HG03039 (cell line): ENCODE results near the gene SUSD1.
"Not testable (repeated sequence)": the region's sequence is repeated elsewhere in the genome, so short reads cannot be mapped to it uniquely, and the experiment has no call there.

Source experiments
- ATAC-seq: cut with Tn5 transposase; IDR thresholded peaks from one replicate; pipeline ENCODE4 v1.9.1; 2021; ENCODE audit warnings: mild to moderate bottlenecking, moderate library complexity; ENCODE audit not compliant: unreplicated experiment

The SUSD1 gene

DNA sequence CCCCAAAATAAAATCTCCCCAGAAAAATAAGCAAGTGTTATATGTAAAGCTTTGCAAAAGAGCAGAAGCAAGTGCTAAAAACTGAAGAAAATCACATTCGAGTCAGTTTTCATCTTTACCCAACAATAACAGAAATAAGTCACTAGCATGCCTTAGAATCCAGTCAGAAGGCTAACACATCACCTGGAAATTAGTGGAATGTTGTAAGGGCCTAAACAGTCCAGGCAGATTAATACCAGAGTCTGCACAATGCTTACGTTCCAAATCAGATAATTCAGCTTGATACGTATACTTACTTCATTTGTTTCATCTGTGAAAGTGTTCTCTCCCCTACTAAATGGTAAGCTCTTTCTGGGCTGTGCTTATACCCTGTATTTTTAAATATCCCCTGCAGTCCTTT is 42.7 kb downstream of the SUSD1 start:
- ATAC-seq, result no peak

DNA sequence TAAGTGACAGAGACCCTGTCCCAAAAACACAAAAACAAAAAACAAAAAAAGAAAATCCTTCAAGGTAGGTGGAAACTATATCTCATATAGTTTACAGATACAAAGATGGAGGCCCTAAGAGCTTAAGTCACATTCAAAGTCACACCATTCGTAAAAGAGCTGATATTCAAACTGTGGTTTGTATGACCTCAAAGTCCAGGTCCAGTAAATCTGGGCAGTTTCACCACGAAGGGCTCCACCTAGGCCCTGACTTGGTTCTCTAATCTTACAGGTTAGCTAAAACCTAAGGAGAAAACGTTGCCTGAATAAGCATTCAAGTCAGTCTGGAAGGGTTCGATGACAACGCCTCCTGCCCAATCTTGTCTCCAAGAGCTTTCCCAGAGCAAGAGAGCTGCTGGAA is 44.1 kb downstream of the SUSD1 start:
- no peak for ATAC-seq

DNA sequence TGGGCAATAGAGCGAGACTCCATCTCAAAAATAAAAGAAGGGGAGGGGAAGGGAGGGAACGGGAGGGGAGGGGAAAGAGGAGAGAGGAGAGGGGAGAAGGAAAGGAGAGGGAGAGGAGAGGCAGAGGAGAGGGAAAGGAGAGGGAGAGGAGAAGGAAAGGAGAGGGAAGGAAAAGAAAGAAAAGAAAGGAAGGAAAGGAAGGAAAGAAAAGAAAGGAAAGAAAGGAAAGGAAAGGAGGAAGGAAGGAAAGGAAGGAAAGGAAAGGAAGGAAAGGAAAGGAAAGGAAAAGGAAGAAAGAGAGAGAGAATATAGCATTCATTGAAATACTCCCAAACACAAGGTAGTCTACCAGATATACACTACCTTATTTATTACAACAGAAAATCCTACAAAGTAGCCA is 44.8 kb downstream of the SUSD1 start:
- no peak for ATAC-seq

DNA sequence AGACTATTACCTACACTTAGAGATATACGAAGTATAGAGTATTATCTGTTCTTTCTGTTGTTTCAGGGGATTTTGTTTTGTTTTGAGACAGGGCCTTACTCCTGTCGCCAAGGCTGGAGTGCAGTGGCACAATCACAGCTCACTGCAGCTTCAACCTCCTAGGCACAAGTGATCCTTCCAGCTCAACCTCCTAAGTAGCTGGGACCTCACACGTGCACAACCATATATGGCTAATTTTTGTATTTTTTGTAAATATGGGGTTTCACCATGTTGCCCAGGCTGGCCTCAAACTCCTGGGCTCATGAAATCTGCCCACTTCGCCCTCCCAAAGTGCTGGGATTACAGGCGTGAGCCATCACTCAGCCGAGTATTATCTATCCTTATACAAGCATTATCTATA is 45.9 kb downstream of the SUSD1 start:
- ATAC-seq, result no peak

DNA sequence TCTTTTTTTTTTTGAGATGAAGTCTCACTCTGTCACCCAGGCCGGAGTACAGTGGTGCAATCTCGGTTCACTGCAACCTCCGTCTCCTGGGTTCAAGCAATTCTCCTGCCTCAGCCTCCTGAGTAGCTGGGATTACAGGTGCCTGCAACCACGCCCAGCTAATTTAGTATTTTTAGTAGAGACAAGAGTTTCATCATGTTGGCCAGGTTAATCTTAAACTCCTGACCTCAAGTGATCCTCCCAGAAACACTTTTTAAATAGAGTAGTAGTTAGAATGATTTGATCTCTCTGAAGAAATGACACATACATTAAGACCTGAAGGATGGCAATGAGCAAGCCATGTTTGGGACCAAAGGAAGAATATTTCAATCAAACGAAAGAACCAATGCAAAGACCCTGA is 46.7 kb downstream of the SUSD1 start:
- ATAC-seq, result not testable (repeated sequence)

DNA sequence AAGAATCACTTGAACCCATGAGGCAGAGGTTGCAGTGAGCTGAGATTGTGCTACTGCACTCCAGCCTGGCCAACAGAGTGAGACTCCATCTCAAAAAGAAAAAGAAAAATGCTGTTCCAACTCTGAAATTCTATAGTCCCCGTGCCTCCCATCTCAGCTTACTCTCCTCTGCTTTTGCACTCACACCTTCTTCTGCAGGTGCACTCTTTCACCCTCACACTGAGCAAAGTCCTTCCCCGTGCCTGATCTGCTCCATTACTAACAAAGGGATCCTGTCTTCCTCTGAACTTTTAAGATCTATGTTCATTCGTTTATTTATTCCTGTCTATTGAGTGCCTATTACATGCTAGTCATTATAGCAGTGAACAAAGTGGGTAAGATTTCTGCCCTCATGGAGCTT is 47.8 kb downstream of the SUSD1 start:
- ATAC-seq, result no peak

DNA sequence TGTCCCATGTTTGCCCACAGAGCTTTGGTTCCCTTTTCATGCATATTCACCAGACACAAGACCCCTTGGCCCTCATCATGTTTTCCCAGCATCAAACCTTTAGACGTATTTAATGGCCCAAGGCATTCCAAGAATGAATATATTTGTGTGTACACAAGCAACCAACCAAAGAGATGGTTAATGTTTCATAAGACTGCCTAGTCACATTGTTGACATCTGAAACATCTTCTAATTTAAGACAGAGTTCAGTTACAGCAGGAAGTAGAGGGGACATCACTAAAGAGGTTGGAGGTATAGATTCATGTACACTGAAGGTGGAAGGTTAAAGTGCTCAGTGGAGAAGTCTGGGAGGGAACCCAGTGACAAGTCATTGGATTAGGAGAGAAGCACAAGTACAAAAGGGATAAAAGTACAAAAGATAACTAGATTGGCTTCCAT is 49.1 kb downstream of the SUSD1 start:
- no peak for ATAC-seq

DNA sequence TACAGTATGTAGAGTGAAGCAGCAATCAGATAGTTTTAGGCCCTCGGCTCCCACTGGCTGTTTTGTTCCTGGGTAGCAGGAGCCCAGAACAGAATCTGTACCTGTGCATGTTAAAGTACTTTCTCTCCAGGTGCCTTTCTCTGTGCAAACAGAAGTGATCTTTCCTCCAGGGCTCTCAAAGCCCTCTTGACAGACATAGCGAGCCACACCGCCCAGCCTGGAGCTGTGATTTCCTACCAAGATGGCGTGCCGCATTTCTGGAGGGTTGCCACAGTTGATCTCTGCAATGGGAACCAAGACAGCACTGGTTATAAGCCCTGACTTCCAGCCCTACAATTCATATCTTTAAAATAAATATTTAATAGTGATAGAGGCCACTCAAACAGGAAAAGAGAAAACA is 50.9 kb downstream of the SUSD1 start:
- no peak for ATAC-seq

DNA sequence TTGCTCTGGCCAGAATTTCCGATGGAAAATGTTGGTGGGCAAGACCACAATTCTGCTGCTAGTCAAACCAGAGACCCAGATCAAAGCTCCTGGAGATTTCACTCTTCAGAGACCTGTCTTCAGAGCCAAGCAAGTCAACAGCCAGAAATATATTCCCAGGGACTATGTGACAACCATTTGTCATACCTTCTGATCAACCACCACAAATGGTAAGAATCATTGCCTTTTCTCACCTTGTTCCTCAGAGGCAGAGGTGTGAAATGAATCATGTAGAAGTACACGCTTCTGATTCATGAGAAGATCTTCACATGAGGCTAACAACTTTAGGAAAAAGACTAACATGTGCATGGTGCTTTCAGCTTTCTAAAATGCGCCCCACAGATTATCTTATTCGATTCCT is 53.5 kb downstream of the SUSD1 start:
- ATAC-seq, result no peak

DNA sequence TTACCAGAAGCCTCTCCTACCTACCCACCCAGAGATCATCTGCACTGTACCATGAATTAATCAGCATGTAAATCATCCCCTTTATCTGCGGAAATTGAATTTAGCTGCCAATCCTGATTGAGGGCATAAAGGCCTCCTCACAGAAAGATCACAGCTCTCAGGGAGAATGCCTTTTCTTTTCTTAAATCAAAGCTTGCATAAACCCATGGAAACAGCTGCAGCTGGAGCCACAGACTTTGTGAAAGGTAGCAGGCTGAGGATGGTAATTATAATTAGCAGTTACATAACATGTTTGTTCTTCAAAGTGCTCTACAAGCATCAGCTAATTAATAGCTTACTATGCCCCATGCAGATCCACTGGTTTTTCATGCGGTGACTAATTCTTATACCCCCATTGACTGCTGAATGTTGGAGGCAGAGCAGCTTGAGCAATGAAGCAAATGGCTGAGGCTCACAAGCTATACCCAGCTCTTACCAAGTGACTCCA is 54.6 kb downstream of the SUSD1 start:
- ATAC-seq, result no peak

DNA sequence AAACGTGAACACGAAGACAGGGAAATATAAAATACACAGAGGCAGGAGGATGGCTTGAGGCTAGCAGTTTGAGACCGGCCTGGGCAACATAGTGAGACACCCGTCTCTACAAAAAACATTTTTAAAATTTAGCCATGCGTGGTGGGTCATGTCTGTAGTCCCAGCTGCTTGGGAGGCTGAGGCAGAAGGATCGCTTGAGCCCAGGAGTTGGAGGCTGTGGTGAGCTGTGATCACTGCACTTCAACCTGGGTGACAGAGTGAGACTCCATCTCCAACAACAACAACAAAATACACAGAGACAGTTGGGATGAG is 55.1 kb downstream of the SUSD1 start:
- no peak for ATAC-seq

DNA sequence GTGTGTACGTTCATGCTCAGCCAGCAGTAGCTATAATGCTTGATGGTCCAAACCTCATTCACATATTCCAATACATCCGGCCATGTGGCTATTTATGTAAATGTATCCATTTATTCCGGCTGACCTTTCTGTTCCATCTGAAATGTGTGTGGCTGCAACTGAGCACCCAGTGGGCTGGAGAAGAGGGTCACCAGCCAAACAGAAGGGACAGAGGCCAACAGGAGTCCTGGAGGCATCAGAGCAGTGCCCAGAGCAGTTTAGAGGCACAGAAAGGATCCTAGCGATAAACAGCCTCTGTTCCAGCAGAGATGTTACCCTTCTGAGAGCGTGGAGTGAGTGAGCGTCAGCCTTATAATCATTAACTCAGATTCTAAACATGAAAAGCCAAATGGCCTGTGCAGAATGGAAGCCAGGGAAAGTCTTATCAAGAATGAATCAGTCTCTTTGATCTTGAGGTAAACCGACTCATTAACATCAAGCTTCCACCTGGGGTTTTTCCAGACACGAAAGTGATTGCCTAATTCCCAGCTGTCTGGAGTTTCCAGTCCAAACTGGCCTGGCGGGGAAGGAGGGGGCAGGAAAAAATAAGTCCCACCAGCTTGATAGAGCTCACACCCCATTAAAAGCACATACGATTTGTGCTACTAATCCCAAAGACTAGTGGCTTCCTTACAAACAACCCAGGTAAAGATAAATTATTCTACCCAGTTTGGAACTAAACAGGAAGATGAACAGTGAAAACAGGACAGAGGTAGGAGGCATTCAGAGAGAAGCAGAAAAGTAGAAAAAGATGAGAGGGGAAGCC is 55.7 kb downstream of the SUSD1 start:
- ATAC-seq, result no peak

DNA sequence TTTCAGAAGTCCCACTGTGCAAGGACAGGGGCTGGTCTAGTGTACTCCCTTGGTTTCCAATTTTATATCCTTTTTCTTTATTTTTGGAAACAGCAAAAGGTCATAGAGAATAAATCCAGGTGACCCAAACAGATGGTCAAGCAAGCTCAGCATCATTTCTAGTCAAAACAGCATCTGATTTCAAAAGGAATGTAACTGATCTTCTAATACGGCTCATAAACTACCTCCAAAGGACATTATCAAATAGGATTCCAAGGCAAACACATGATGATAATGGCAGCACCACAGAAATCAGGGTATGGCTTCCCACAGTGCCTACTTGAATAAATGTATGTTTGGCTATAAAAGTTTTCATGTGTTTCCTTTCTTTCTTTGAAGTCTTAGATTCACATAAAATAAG is 57.1 kb downstream of the SUSD1 start:
- ATAC-seq, result no peak

DNA sequence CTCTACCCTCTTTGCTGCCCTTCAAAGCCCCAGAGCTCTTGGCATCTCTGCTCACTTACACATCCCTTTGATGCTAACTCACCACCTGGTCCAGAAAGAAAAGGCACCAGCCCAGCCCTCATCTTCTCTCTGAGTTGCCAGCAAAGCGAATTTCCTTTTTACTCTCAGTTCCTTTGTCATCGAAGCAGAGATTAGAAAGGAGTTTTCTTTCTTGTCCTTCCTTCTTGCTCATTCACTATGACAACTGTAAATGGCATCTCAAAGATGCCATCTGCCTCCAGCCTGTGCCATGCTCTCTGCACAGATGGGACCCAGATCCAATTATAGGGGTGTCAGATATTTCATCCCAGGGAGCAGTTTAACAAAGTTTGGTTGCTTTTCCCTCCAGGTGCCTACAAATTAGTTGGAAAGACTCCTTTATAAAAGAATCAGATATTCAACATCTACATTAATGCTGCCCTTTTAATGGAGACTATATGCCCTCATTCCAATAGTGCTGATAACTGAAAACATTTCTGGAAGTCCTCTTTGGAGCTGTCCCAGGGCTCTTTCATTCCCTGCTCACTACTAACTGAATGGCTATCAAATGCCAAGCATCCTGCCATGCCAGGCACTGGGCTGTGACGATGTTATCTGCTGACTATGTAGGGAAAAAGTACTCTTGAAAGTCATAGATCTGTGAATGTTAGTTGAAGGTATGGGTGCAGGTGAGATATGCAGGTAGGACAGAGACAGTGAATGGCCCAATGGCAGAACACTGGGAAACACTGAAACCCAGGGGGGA is 58.9 kb downstream of the SUSD1 start:
- no peak for ATAC-seq

DNA sequence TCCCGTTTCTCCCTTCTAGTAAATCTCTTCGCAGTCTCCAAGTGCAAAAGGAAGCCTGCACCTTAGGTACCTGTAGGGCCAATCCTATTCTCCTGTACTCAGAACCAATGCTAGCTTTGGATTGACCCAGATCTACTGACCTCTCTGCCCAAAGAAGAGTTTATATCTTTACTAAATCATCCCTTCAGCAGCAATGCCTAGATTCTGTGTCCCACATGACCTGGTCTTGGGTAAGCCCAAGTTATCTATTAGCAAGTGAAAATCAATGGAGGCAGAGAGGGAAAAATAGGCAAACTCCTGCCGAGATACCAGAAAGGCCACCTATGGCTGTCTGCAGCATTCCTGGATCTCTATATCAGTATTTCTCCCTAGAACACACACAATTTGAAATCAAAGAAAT is 60.0 kb downstream of the SUSD1 start:
- ATAC-seq, result no peak

DNA sequence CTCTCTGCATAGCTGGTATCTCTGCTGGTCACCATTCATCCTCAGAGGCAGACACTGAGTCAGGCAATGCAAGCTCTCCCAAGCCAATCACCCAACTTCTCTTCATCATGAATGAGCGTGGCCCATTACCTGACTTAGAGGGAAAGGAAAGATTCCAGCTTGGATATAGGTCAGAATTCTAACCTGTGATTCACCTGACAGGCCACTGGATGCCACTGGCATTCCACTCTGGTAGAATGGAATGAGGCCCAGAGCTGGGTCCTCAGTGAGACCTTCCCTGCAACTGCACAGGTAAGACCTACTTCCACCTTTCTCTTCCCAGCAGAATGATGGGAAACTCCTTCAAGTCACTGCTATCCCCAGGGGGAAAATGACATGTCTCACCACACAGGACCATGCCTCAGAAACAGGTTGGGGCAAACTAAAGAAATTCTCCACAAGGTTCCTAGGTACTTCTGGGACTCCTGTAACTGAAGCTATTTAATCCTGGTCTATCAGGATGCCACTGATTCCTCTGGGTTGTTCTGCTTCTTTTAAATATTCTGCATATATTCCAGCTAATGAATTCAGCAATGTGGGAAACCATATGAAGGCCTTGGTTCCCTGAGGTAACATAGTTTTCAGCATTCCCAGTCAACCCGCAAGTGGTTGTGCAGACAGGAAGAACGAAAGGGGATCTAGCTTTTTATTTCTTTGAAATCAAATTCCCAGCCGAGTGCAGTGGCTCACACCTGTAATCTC is 62.0 kb downstream of the SUSD1 start:
- ATAC-seq, result no peak

DNA sequence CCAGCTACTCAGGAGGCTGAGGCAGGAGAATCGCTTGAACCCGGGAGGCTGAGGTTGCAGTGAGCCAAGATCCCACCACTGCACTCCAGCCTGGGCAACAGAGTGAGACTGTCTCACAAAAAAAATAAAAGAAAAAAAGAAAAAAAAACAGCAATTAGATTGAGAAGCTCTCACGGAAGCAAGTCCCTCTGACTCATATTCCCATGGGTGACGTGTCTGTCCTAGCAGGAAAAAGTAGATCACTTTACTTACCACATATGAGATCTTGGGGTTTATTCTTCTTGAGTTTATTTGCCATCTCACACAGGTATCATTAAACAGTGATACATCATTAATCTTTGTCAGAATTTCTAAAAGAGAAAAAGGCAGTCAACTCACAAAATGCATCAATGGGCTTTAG is 62.6 kb downstream of the SUSD1 start:
- no peak for ATAC-seq

DNA sequence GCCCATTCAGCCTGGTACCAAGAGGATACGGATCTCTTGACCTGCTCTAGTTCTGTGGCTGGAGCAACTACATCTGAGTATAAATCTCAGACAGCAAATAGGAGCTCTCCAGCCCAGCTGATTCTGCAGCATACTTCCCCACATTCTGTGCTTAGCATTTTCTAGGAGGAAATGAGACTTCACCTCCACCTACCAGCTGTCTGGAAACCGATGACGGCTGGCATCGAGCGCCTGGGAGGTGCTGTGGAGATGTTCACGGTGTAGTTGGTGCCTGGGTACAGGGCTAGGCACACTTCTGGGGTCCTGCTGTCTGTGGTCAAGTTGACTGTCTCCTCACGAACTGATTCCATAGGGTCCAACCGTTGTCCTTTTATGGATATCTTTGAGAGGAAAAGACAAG is 63.6 kb downstream of the SUSD1 start:
- ATAC-seq, result no peak

DNA sequence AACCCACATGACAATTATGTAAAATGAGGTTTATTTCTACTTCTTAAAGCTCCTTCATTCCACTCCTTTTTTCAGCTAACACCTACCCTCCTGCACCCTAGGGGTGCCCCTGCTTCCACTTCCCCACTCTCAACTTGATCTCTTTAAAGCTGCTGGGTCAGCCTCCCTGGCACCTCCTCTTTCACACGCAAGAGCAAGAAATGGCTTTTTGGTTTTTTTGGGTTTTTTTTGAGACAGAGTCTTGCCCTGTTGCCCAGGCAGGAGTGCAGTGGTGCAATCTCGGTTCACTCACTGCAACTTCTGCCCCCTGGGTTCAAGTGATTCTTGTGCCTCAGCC is 64.4 kb downstream of the SUSD1 start:
- ATAC-seq, result no peak

DNA sequence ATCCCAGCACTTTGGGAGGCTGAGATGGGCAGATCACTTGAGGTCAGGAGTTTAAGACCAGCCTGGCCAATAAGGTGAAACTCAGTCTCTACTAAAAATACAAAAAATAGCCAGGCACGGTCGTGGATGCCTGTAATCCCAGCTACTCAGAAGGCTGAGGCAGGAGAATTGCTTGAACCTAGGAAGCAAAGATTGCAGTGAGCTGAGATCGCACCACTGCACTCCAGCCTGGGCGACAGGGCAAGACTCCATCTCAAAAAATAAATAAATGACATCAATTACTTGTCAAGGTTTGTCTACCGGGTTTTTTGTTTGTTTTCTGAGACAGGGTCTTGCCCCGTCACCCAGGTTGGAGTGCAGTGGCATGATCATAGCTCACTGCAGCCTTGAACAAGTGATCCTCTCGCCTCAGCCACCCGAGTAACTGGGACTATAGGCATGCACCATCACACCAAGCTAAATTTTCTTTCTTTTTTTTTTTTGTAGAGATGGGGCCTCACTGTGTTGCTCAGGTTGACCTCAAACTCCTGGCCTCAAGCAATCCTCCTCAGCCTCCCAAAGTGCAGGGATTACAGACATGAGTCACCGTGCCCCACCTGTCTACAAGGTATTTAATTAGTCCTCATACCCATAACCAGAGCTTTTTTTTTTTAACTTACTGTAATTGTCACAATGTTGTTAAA is 64.9 kb downstream of the SUSD1 start:
- no peak for ATAC-seq

DNA sequence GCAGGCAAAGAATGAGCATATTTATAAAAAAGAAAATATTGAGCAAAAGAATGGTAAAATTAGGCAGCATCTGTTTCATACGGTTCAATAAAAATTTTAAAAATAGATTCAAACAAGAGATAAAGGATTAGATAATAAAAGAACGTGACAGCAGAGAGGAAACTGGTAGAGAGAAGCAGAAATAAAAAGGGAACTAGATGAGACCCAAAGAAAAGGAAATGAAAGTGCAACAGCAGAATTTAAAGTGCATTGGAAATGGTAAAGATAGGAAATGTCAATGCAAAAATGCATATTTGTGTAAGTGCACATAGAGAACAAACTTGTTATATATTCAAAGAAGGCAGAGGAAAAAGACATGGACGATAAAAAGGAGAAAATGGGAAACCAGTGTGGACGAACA is 70.2 kb downstream of the SUSD1 start:
- no peak for ATAC-seq
